Stimulated activated CD8-positive, alpha-beta memory T cell treated with anti-CD3 and anti-CD28 coated beads, Interleukin-4, amount 100 ng/mL, for 48 hours (primary cell): ENCODE measurements around the gene FAM43B.

Experiments
- DNase-seq: peaks from one replicate; pipeline ENCODE4 v3.0.0-alpha.2; 2020

Gene FAM43B

GRCh38 chr1:20552728-20553445 is 514 bp downstream of the FAM43B start:
- DNase-seq, result no peak

- no peak for DNase-seq
Observed at GRCh38 chr1:20555025-20555757, 2.8 kb downstream of the FAM43B start.

DNA sequence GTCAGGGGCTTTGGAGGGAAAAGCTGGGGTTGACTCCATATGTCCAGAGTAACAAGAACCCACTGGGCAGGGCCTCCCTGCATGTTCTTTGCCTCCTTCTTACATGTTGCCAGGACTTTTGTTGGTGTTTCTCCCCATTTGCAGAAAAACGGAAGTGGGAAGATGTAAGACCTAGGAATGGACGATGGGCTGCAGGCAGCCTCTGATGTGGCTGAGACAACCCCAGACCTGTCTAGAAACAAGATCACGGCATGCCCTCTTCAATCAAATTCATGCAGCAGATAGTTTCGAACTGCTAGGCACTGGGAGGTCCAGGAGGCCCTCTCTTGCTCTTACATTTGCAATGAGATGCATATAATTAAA is 3.4 kb downstream of the FAM43B start:
- no peak for DNase-seq

DNA sequence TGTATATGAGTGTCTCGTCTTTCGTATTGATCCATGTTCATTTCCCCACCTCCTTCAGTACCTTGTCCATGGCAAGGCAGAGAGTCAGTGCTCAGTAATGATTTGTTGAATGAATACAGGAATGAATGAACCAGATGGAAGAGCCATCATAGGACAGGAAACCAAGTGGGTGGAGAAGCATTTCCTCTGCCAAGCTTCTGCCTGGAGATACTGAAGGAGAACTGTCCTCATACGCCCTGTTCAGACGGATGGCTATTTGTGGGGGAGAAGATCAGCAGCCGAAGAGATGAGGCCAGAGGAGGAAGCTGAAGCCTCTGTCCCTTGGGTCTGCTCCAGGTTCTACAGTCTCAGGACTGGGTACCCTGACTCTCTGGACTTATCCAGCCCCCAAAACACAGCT is 5.8 kb downstream of the FAM43B start:
- DNase-seq, result no peak

DNA sequence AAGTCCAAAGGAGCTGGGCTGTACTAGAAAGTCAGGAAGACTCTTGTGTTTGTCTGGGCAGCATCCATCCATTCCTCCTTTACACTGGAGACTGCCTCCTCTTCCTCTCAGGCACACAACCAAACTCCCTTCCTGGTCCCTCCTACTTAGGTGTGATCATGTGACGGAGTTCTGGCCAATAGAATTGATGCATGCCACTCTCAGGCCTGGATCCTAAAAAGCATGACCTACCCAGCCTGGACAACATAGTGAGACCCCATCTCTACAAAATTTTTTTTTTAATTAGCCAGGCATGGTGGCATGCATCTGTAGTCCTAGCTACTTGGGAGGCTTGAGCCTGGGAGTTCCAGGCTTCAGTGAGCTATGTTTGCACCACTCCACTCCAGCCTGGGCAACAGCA is 8.6 kb downstream of the FAM43B start:
- DNase-seq, result no peak

- DNase-seq, result no peak
Observed at GRCh38 chr1:20565234-20565633, 12.9 kb downstream of the FAM43B start.

DNA sequence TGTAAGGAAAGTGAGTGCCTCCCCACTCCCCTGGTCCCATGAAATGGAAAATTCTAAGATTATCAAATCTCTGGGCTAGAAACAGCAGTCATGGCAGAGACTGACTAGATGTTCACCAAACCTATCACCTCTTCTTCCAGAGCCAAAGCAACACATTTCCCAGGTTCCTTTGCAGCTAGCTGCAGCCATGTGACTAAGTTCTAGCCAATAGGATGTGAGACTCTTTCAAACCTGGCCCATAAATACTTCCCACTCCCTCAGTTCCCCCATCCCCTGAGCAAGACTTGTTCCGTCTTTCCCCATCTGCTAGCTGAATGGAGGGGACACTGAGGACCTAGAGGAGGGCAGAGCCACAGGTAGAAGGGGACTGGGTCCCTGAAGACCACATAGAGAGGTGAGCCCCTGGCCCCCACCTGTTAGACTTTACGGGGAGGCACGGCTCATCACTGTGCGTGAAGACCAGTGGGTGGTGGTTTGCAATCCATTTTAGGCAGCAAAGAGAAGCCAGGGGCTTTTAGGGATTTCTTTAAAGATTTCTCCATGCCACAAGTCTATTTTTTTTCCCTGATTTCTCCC is 17.2 kb downstream of the FAM43B start:
- DNase-seq, result no peak

DNA sequence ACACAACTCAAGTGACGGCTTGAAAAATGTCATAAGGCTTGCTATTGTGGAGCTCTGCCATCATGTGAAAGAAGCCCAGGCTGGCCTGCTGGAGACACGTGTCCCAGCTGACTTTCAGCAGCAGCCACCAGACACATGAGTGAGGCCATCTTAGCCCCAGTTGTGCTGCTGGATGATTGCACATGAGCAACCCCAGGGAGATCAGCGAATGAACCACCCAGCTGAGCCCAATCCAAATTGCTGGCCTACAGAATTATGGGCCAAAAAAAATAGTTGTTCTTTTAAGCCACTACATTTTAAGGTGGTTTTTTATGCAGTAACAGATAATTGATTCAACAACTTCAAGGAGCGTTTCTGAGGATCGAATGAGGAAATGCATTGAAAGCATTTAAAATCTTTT is 19.1 kb downstream of the FAM43B start:
- no peak for DNase-seq

DNA sequence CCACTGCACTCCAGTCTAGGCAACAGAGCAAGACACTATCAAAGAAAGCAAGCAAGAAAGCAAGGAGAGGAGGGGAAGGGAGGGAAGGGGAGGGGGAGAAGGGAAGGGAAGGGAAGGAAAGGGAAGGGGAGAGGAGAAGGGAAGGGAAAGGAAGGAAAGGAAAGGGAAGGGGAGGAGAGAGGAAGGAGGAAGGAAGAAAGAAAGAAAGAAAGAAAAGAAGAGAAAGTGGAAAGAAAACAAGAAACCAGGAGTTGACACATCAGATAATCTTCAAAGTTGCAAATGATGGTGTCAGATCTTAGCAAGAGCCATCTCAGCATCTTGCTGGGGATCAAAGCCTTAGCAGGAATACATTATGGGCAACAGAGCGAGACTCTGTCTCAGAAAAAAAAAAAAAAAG is 21.6 kb downstream of the FAM43B start:
- DNase-seq, result no peak

DNA sequence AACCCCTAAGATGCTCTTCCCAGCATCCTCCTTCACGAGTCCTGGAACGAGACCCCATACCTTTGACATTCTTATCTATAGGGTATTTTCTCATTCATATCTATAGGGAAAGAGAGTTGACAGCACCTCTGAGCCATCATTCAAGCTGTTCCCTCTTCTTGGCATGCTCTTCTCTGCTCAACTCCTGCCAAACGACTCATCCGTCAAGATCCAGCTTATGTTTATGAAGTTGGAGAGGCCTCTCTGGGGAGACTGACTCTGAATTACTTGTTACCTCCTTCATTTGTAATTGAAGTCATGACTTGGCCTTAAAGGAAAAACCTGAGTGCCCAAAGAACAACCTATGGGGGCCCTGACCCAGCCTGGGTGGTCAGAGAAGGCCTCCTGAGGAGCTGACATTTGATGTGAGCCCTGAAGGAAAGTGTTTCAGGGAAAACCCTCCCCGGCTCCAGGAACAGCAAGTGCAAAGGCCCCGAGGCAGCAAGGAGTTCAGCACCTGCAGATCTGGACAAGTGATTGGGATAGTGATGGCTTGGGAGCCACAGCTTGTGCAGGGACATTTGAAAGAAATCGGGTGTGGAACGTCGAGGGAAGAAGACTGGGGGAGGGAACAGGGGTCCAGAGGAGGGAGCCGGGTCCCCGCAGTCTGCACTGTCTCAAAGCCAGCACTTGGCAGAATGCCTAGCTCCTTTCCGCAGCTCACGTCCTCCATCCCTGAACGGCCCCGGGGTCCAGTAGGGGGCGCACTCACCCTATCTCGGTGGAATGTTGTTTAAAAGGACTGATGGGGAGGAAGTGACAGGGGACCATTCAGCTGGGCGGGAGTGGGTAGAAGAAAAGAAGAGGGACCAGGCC is 22.5 kb downstream of the FAM43B start:
- peak; percentile 93 for DNase-seq

DNA sequence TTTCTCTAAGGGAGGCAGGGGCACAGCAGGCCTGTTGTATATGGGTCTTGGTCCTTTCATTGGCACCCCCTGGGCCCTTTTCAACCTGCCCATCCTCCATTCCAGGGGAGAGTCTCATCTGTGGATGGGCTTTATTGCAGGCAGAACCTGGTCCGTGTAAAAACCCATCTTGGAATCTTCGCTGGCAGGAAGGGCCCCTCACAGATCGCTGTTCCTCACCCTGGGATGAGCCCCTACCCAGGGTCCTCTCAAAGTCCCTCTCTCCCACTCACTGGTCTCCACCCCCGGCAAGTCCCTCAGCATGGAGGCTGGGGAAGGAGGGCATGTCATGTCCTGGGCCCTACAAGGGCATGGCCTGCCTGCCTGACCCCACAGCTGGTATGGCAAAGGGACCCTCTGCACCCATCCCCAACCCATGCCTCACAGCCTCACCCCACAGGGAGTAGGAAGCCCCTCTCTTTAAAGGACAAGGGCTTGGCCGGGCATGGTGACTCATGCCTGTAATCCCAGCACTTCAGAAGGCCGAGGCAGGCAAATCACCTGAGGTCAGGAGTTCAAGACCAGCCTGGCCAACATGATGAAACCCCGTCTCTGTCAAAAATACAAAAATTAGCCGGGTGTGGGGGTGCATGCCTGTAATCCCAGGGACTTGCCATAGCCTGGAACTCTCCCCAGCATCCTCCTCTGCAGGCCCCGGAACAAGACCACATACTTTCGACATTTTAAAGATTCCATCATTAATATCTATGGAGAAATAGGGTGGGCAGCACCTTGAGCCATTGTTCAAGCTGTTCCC is 23.4 kb downstream of the FAM43B start:
- no peak for DNase-seq

GRCh38 chr1:20578062-20578461 is 25.7 kb downstream of the FAM43B start:
- DNase-seq, result no peak

DNA sequence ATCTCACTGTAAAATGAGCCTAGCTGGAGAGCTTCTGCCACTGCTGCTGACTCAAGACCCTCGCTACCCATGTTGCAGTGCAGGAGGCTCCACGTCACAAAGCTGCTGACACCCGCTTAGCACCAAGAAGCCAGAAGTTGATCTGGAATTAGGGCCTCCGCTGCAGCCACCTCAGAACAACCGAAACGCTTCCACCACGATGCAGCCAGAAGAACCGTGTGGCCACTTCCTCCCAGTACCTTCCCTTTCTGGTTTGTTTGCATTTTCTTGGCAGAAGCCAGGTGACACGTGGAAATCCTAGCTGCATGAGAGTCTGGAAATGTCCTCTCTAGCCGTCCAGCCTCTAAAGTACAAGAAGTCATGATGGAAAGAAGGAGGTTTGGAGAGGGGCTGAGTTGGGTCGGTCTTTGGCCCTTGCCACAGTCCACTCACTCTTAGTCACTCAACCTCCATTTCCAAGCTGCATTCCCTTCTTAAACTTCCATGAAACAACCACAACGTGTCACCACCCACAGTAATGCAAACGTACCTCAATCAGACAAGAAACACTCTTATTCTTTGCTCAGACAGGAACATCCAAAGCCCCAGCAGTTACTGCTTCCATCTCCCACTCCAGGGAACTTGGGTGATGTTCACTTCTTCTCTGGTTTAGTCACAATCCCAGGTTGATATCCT is 26.5 kb downstream of the FAM43B start:
- no peak for DNase-seq

- DNase-seq, result no peak
Observed at GRCh38 chr1:20584890-20585289, 32.5 kb downstream of the FAM43B start.

DNA sequence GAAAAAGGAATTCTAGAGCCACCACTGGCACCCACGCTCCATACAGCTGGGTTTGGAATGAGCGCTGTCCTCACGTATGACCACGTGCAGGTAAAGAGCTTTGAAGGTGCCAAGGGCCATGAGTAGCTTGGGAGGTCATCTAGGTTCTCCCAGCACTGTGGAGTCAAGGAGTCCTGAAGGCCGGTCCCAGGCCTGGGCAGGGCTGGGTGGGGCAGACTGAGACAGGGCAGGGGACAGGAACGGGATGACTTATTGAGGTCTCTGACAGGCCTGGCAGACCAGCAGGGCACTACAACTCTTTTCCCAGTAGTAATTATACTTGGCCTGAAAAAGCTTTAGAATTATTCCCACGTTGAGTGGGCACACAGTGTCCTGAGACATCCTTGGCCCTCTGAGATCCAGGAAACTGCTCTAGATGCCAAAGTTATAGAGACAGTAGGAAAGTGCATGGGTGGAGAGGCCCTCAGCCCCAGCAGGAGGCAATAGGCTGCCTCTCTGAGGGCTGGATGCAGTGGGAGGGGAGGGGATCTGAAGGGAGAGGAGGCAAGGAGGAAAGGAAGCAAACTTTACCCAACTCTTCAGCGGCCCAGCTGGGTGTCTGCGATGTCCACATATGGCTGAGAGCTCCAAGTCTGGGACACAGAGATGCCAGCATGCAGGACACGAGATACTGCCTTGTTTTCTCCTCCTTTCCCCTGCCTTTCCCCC is 34.7 kb downstream of the FAM43B start:
- no peak for DNase-seq

DNA sequence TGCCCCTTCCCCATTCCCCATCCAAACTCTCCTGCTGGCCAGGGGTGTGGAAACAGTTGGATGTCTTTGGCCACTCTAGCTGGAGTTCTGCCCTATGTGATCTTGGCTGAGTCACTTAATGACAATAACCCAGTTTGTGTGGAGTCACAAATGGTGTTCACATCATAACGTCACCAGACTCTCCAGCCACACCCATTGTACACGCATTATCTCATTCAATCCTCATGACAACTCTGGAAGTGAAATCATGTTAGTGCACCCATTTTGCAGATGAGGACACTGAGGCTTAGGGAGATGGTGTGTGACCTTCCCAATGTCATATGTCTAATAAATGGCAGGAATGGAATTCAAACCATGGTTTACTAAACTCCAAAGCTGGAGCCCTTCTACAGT is 35.3 kb downstream of the FAM43B start:
- no peak for DNase-seq

- DNase-seq, result no peak
Observed at GRCh38 chr1:20588634-20589225, 36.4 kb downstream of the FAM43B start, which contains the start of gene CDA. CDA (plus strand) TSS chr1:20589097; CDS start chr1:20589130, 33 bp downstream.

GRCh38 chr1:20589331-20590278 is 37.2 kb downstream of the FAM43B start:
- no peak for DNase-seq

DNA sequence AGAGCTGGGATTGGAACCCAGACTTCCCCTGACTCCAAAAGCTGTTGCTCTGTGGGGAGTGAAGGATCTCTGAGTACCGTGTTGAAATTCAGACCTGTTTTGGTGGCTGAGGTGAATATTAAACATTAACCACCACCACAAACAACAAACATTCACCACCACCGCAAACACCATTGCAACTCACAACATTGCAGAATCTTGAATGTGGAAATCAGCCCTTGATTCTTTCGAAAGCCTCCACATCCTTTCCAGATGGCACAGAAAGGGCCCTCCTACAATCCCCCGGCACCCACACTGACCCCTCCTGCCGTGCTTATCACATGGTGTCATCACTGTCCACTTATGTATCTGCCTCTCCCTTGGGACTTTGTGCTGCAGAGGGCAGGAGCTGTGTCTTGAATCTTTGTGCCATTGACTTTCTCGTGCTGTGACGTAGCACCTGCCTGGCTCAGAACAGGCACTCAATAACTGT is 38.0 kb downstream of the FAM43B start:
- DNase-seq, result no peak
